Activated naive CD4-positive, alpha-beta T cell treated with anti-CD3 and anti-CD28 coated beads, Interleukin-2, amount 10 ng/mL, durations not matched to agents 7 days and 5 days (primary cell): Measurements from ENCODE around the gene TMEM107.
"Not testable (repeated sequence)": the region's sequence is repeated elsewhere in the genome, so short reads cannot be mapped to it uniquely, and the experiment has no call there.

Experiments used
- CTCF ChIA-PET: fragments of 350-600 bp; sonication (Branson Sonifier 250); formaldehyde crosslinking; loops from one replicate; lab custom pipeline; 2021; ENCODE audit warnings: antibody characterized with exemption; lab: Charles Lee
- DNase-seq: peaks from one replicate; pipeline ENCODE4 v3.0.0-alpha.2; 2020
- H3K27ac Mint-ChIP-seq: one replicate; pipeline ENCODE4 v1.8.0; 2021; ENCODE audit warnings: mild to moderate bottlenecking, moderate library complexity, mixed read lengths
- H3K27me3 Mint-ChIP-seq: one replicate; pipeline ENCODE4 v1.8.0; 2021; ENCODE audit warnings: mild to moderate bottlenecking, mixed read lengths
- H3K36me3 Mint-ChIP-seq: one replicate; pipeline ENCODE4 v1.8.0; 2021; ENCODE audit warnings: mixed read lengths
- H3K4me1 Mint-ChIP-seq: one replicate; pipeline ENCODE4 v1.8.0; 2021; ENCODE audit warnings: mixed read lengths
- H3K4me3 Mint-ChIP-seq: one replicate; pipeline ENCODE4 v1.8.0; 2021; ENCODE audit warnings: mild to moderate bottlenecking, moderate library complexity, mixed read lengths
- H3K9me3 Mint-ChIP-seq: one replicate; pipeline ENCODE4 v1.8.0; 2021; ENCODE audit warnings: mixed read lengths

The TMEM107 gene

GRCh38 chr17:8185582-8186445, 9.6 kb upstream of the TMEM107 start:
- CTCF ChIA-PET = interaction anchor here (0.7 to 1.2 kb wide), 2 partner anchors 63 to 67 kb away, joined by 3 read pairs; partner anchors contain the start of genes CTC1 and PFAS
- DNase-seq = peak; percentile 88
- H3K4me1 Mint-ChIP-seq = peaks cover 21% of the 10 kb centered on the region
- no peaks in the 10 kb centered on the region for H3K9me3 Mint-ChIP-seq
- no peak overlapping the region for H3K4me3 Mint-ChIP-seq
- H3K27ac Mint-ChIP-seq = no peak overlapping the region
- no peaks in the 10 kb centered on the region for H3K36me3 Mint-ChIP-seq
- peaks cover 29% of the 10 kb centered on the region for H3K27me3 Mint-ChIP-seq

DNA sequence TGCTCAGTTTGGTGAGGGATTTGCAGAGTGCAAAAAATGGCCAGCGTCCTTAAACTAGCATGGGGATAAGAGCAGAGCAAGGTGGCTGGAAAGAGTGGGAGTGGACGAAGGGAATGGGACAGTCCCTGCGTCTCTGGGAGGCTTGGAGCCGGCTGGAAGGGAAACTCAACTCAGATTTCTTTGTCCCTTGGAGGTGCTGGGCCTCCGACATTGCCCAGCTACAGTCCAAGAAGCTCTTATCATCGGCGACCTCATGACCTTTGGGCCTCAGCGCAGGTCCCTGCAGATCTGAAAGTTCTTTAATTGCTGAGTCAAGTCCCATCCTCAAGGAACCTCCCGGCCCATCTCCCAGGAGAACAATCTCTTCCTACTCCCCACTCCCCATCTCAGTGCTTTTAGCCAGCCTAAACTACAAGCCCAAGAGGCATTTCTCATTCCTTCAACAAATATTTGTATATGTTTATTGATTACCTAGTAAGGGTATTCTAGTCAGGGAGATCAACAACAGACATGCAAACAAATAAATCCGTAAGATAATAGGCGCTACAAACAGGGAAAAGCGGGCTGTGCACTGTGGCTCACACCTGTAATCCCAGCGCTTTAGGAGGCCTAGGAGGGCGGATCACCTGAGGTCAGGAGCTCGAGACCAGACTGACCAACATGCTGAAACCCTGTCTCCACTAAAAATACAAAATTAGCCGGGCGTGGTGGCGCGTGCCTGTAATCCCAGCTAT, 985 bp upstream of the TMEM107 start:
- peaks cover 54% of the 10 kb centered on the region for H3K4me1 Mint-ChIP-seq
- no peak for DNase-seq
- peaks cover 5% of the 10 kb centered on the region for H3K36me3 Mint-ChIP-seq
- H3K9me3 Mint-ChIP-seq = no peaks in the 10 kb centered on the region
- peaks cover 18% of the 10 kb centered on the region for H3K27me3 Mint-ChIP-seq
- peak overlapping the region; percentile 91 for H3K4me3 Mint-ChIP-seq
- no peak overlapping the region for H3K27ac Mint-ChIP-seq
- CTCF ChIA-PET = interaction anchor here (1.1 kb wide), 1 partner anchor 38 kb away, joined by 3 read pairs; no protein-coding TSS in a partner anchor

DNA sequence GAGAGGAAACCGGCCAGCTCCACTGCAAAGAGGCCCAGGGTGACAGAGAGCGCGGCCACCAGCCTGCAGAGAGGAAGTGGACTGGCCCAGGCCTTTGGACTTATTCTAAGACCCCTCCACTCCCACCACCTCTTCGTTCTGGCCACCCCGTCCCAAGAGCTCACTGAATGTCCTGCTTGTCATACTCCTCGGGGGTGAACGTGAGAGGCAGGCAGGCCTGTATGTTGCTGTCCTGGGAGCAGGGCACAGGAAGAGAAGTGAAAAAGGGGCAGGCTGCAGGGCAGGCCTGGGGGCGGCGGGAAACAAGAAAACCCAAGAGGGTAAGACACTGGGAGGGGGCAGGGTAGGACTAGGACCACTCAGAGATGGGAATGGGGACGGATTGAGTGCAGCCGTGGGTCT, 384 bp downstream of the TMEM107 start:
- Mint-ChIP-seq H3K9me3 (no peaks in the 10 kb centered on the region), H3K27me3 (peaks cover 7% of the 10 kb centered on the region), H3K36me3 (peaks cover 5% of the 10 kb centered on the region), H3K4me3 (peak overlapping the region; percentile 91), H3K27ac (peak overlapping the region; percentile 90), H3K4me1 (peaks cover 60% of the 10 kb centered on the region)
- CTCF ChIA-PET = interaction anchor here (0.8 kb wide), 1 partner anchor 12 kb away, joined by 4 read pairs; no protein-coding TSS in a partner anchor
- no peak for DNase-seq

GRCh38 chr17:8173871-8174322, 2.3 kb downstream of the TMEM107 start:
- H3K27me3 Mint-ChIP-seq = no peaks in the 10 kb centered on the region
- peaks cover 5% of the 10 kb centered on the region for H3K36me3 Mint-ChIP-seq
- peak overlapping the region; percentile 78 for H3K4me3 Mint-ChIP-seq
- H3K27ac Mint-ChIP-seq = peak overlapping the region; percentile 100
- H3K9me3 Mint-ChIP-seq = no peaks in the 10 kb centered on the region
- DNase-seq = no peak
- CTCF ChIA-PET = interaction anchor here (0.8 to 1.6 kb wide), 3 partner anchors 35 to 54 kb away, joined by 3 to 4 read pairs (median 3); no protein-coding TSS in a partner anchor
- H3K4me1 Mint-ChIP-seq = peaks cover 61% of the 10 kb centered on the region

GRCh38 chr17:8173056-8173870, 2.9 kb downstream of the TMEM107 start:
- Mint-ChIP-seq H3K36me3 (peaks cover 5% of the 10 kb centered on the region), H3K4me3 (peak overlapping the region; percentile 78), H3K4me1 (peaks cover 61% of the 10 kb centered on the region), H3K27me3 (no peaks in the 10 kb centered on the region), H3K27ac (peak overlapping the region; percentile 100), H3K9me3 (no peaks in the 10 kb centered on the region)
- DNase-seq = peak; percentile 88
- CTCF ChIA-PET = interaction anchor here (0.6 to 1.6 kb wide), 4 partner anchors 14 to 54 kb away, joined by 3 to 4 read pairs (median 3); no protein-coding TSS in a partner anchor

GRCh38 chr17:8170186-8170585, 6.0 kb downstream of the TMEM107 start:
- peaks cover 47% of the 10 kb centered on the region for H3K4me1 Mint-ChIP-seq
- H3K9me3 Mint-ChIP-seq, H3K4me3 Mint-ChIP-seq, H3K27ac Mint-ChIP-seq, H3K36me3 Mint-ChIP-seq, DNase-seq, H3K27me3 Mint-ChIP-seq, CTCF ChIA-PET: not testable (repeated sequence)

DNA sequence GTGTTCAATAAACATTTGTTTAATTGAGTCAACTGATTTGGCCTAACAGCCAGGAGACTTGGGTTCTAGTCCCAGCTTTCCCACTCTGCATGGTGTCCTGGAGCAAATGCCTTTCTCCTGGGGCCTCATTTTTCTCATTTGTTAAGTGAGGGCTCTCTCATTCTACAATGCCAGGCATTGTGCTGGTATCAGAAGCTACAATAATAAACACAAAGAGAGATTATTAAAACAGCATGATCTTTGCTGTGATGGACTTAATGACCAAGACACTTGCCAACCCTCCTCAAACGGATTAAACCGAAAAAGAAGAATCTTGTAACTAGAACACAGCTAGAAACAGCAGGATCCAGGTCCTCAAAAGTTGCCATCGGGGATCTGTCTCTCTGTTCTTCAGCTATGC, 8.7 kb downstream of the TMEM107 start:
- H3K4me1 Mint-ChIP-seq = peaks cover 44% of the 10 kb centered on the region
- H3K27ac Mint-ChIP-seq = no peak overlapping the region

DNA sequence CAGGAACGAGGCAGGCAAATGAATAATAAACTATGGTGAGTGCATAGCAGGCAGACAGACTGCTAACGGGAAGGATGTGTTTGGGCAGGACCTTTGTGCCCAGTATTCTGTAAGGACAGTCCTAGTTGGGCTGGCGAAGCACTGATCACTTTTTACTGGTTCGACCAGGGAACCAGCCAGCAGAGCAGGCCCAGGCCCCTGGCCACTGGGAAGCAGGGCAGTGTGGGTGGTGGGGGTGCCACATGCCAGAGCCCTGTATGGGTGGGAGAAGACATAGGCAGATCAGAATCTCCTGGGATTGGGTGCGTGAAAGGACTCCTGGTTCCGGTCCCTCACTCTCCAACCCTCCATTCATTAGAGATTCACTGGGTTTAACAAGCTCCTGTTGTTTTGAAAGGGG, 9.4 kb downstream of the TMEM107 start:
- Mint-ChIP-seq H3K27me3 (no peaks in the 10 kb centered on the region), H3K9me3 (no peaks in the 10 kb centered on the region), H3K36me3 (peaks cover 8% of the 10 kb centered on the region), H3K4me1 (peaks cover 41% of the 10 kb centered on the region), H3K4me3 (no peak overlapping the region), H3K27ac (no peak overlapping the region)
- DNase-seq = no peak
- CTCF ChIA-PET = no interaction called here

More for the DNA sequence above, 8.7 kb downstream of the TMEM107 start:
- CTCF ChIA-PET = no interaction called here
- peaks cover 4% of the 10 kb centered on the region for H3K36me3 Mint-ChIP-seq
- no peaks in the 10 kb centered on the region for H3K27me3 Mint-ChIP-seq
- no peak for DNase-seq
- no peaks in the 10 kb centered on the region for H3K9me3 Mint-ChIP-seq
- H3K4me3 Mint-ChIP-seq = no peak overlapping the region

GRCh38 chr17:8164815-8165131, 11.4 kb downstream of the TMEM107 start:
- peak overlapping the region; percentile 98 for H3K27ac Mint-ChIP-seq
- CTCF ChIA-PET = interaction anchor here (0.6 to 1.7 kb wide), 6 partner anchors 9 to 54 kb away, joined by 3 to 6 read pairs (median 3); no protein-coding TSS in a partner anchor
- H3K36me3 Mint-ChIP-seq = peaks cover 25% of the 10 kb centered on the region
- peak overlapping the region; percentile 75 for H3K4me3 Mint-ChIP-seq
- peak; percentile 54 for DNase-seq
- H3K27me3 Mint-ChIP-seq = no peaks in the 10 kb centered on the region
- peaks cover 52% of the 10 kb centered on the region for H3K4me1 Mint-ChIP-seq
- no peaks in the 10 kb centered on the region for H3K9me3 Mint-ChIP-seq

DNA sequence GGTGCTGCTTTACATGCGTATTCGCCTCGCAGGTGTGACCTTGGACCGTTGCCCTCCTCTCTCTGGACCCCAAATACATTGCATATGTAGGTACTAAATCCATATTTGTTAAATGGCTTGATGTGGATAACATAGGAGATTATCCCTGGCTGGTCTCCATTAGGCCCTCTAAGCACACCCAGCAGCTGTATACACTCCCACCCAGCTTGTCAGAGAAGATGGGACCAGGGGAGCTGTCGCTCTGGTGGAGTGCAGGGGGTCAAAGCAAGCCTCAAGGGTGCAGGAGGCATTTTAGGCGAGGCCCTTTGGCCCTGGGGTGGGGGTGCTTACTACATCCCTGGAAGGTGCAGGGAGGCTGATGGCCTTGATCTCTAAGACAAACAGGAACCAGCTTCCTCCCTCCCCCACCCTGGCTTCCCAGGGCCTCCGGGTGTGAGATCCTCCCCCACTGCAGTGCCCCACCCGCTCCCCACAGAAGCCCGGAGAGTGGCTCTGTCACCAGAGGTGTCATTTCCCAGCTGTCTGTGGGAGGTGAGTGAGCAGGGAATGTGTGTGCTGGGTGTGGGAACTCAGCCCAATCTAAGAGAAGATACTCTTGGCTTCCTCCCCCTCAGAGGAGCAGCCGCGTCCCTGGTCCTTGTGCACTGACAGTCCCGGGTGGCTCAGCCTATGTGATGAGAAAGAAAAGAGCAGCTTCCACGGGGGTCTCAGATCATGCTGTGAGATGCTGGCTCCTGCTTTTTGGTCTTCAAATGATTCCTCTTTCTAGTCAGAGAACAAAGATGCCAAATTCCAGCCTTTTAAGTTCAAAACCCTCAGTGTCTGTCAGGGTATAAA, 12.0 kb downstream of the TMEM107 start:
- Mint-ChIP-seq H3K27me3 (no peaks in the 10 kb centered on the region), H3K4me1 (peaks cover 58% of the 10 kb centered on the region), H3K27ac (peak overlapping the region; percentile 98), H3K36me3 (peaks cover 25% of the 10 kb centered on the region), H3K9me3 (no peaks in the 10 kb centered on the region), H3K4me3 (peak overlapping the region; percentile 75)
- CTCF ChIA-PET = interaction anchor here (0.6 to 1.7 kb wide), 7 partner anchors 8 to 54 kb away, joined by 3 to 6 read pairs (median 3); no protein-coding TSS in a partner anchor
- peak; percentile 89 for DNase-seq

DNA sequence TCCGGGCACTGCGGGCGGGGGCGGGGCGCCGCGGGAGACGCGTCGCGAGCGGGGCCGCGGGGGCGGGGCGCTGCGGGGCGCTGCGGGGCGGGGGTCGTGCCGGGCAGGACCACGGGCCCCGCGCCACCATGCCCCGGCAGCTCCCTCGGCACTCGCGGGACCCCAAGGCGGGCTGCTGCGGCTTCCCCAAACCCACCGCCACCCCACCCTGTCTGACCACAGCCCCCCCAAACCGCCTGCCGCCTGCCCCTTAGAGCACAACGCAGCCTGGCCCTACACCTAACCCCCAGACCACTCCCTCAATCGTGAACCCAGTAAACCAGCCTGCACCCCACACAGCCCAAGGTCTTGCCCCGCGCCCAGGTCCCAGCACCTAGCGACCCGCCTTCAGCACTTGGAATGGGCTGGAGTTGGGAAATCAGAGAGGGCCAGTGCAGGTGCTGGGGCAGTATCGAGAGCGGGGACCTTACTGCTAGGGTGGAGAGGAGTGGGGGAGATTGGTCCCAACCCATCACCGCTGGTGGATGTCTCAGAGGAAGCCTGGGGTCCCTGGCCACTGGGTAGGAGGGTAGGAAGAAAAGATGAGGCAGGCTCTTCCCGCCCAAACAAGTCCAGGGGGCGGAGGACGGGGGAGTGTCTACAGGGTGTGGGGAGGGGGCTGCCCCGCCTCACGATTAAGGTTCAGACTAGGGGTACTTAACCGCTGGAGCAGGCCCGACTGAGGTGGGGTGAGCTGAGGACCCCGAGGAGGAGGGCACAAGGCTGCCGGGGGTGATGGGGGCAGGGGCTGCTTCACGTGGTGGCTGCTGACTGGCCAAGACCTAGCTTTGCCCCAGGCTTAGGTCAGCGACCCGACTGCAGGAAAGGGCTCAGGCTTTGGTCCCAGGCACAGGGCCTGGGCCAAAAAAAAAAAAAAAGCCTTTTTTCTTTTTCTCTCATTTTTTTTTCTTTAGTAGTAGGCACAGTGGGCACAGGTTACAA, 12.9 kb downstream of the TMEM107 start:
- no peaks in the 10 kb centered on the region for H3K27me3 Mint-ChIP-seq
- H3K4me3 Mint-ChIP-seq = peak overlapping the region; percentile 75
- CTCF ChIA-PET = interaction anchor here (0.9 to 1.7 kb wide), 5 partner anchors 8 to 26 kb away, joined by 3 to 6 read pairs (median 3); no protein-coding TSS in a partner anchor
- H3K9me3 Mint-ChIP-seq = no peaks in the 10 kb centered on the region
- H3K36me3 Mint-ChIP-seq = peaks cover 33% of the 10 kb centered on the region
- peak; percentile 54 for DNase-seq
- H3K27ac Mint-ChIP-seq = peak overlapping the region; percentile 98
- peaks cover 65% of the 10 kb centered on the region for H3K4me1 Mint-ChIP-seq
